ENCODE data around the gene FHIT.

DNA sequence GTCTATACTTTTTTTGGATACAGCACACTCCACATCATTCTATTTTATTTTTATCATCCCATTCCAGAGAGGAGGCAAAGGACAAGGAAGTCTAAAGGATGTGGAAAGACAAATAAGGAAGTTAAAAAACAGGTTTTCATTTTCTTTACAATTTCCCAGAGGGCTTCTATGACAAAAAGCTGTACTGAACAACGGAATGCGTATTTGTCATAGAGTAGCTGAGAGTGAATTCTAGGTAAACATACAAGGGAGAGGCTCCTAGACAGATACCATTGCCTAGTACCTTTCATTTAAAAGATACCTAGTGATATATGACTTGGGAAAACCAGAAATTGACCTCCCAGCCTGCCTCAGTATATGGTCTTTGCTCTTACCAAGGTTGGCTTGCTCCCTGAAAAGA lies 341.7 kb downstream of the FHIT start:
- TF ChIP-seq POLR2A (IDR thresholded peaks at IDR 0.05) = no peak
- TF ChIP-seq, protein P1, sequence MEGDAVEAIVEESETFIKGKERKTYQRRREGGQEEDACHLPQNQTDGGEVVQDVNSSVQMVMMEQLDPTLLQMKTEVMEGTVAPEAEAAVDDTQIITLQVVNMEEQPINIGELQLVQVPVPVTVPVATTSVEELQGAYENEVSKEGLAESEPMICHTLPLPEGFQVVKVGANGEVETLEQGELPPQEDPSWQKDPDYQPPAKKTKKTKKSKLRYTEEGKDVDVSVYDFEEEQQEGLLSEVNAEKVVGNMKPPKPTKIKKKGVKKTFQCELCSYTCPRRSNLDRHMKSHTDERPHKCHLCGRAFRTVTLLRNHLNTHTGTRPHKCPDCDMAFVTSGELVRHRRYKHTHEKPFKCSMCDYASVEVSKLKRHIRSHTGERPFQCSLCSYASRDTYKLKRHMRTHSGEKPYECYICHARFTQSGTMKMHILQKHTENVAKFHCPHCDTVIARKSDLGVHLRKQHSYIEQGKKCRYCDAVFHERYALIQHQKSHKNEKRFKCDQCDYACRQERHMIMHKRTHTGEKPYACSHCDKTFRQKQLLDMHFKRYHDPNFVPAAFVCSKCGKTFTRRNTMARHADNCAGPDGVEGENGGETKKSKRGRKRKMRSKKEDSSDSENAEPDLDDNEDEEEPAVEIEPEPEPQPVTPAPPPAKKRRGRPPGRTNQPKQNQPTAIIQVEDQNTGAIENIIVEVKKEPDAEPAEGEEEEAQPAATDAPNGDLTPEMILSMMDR (IDR thresholded peaks at IDR 0.05) = no peak
